Measurements from ENCODE around the gene CDH4.

DNA sequence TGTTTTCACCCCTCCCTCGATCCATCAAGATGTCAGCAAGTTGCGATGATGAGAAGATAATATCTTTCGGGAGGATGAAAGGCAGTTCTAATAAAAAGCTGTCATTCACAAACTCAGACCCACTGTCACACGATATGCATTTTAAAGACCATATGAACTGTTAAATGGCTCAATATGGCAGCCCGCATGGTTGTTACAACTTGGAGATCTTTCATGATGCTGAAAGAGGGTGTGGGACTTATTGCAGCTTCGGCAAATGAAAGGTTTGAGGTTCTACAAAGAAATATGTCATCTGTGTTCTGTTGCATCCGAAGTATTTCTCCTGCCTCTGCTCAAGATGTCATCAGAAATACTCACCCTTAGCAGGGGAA, 128.5 kb downstream of the CDH4 start:
- TF ChIP-seq, protein P1, sequence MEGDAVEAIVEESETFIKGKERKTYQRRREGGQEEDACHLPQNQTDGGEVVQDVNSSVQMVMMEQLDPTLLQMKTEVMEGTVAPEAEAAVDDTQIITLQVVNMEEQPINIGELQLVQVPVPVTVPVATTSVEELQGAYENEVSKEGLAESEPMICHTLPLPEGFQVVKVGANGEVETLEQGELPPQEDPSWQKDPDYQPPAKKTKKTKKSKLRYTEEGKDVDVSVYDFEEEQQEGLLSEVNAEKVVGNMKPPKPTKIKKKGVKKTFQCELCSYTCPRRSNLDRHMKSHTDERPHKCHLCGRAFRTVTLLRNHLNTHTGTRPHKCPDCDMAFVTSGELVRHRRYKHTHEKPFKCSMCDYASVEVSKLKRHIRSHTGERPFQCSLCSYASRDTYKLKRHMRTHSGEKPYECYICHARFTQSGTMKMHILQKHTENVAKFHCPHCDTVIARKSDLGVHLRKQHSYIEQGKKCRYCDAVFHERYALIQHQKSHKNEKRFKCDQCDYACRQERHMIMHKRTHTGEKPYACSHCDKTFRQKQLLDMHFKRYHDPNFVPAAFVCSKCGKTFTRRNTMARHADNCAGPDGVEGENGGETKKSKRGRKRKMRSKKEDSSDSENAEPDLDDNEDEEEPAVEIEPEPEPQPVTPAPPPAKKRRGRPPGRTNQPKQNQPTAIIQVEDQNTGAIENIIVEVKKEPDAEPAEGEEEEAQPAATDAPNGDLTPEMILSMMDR (IDR thresholded peaks at IDR 0.05): no peak
- no peak for TF ChIP-seq POLR2A (IDR thresholded peaks at IDR 0.05)

Data from prostate gland (tissue), 2 donors.